ENCODE data around the gene IGSF8. TPM values are rescaled to one million over a fixed set of nuclear protein-coding genes. Genes with fewer than 3 reads are reported as not detected.
"Not testable (repeated sequence)": the region's sequence is repeated elsewhere in the genome, so short reads cannot be mapped to it uniquely, and the experiment has no call there.

Gene IGSF8
- total RNA-seq, 2 donors from 2014 or later = 53.6 to 60.2 TPM

GRCh38 chr1:160129558-160129957 is 31.1 kb upstream of the IGSF8 start:
- no peaks in the 10 kb centered on the region for H3K36me3 ChIP-seq
- DNase-seq = no peak
- no peaks in the 10 kb centered on the region for H3K27me3 ChIP-seq
- no peak overlapping the region for H3K9ac ChIP-seq (ENCODE audit: low read depth in 2 of 2, low read length in 2 of 2)
- no peak overlapping the region for H3K4me3 ChIP-seq
- TF ChIP-seq CTCF (IDR thresholded peaks at IDR 0.05) = no peak
- intact Hi-C loops (cut with DNase I) = no loop called here
- no peaks in the 10 kb centered on the region for H3K4me1 ChIP-seq
- no peak overlapping the region for H3K27ac ChIP-seq
- no peaks in the 10 kb centered on the region for H3K9me3 ChIP-seq

GRCh38 chr1:160129046-160129445 is 30.6 kb upstream of the IGSF8 start:
- Histone ChIP-seq H3K9ac (ENCODE audit: low read depth in 2 of 2, low read length in 2 of 2) (no peak overlapping the region), H3K27ac (no peak overlapping the region), H3K4me3 (no peak overlapping the region), H3K4me1 (no peaks in the 10 kb centered on the region), H3K36me3 (no peaks in the 10 kb centered on the region), H3K27me3 (no peaks in the 10 kb centered on the region), H3K9me3 (no peaks in the 10 kb centered on the region)
- DNase-seq = no peak
- no peak for TF ChIP-seq CTCF (IDR thresholded peaks at IDR 0.05)
- intact Hi-C loops (cut with DNase I) = no loop called here

GRCh38 chr1:160128636-160129035 is 30.2 kb upstream of the IGSF8 start:
- Histone ChIP-seq H3K27ac (no peak overlapping the region), H3K4me3 (no peak overlapping the region), H3K9me3 (no peaks in the 10 kb centered on the region), H3K27me3 (no peaks in the 10 kb centered on the region), H3K4me1 (no peaks in the 10 kb centered on the region), H3K36me3 (no peaks in the 10 kb centered on the region), H3K9ac (ENCODE audit: low read depth in 2 of 2, low read length in 2 of 2) (no peak overlapping the region)
- intact Hi-C loops (cut with DNase I) = no loop called here
- DNase-seq = no peak
- no peak for TF ChIP-seq CTCF (IDR thresholded peaks at IDR 0.05)

GRCh38 chr1:160127865-160128523 is 29.6 kb upstream of the IGSF8 start:
- no peak for DNase-seq
- H3K9me3 ChIP-seq = no peaks in the 10 kb centered on the region
- no peak for TF ChIP-seq CTCF (IDR thresholded peaks at IDR 0.05)
- intact Hi-C loops (cut with DNase I) = no loop called here
- H3K36me3 ChIP-seq = no peaks in the 10 kb centered on the region
- no peak overlapping the region for H3K27ac ChIP-seq
- H3K9ac ChIP-seq (ENCODE audit: low read depth in 2 of 2, low read length in 2 of 2) = no peak overlapping the region
- no peak overlapping the region for H3K4me3 ChIP-seq
- H3K27me3 ChIP-seq = no peaks in the 10 kb centered on the region
- no peaks in the 10 kb centered on the region for H3K4me1 ChIP-seq

- Histone ChIP-seq H3K4me3 (no peak overlapping the region), H3K4me1 (no peaks in the 10 kb centered on the region), H3K9me3 (no peaks in the 10 kb centered on the region), H3K27me3 (no peaks in the 10 kb centered on the region), H3K27ac (no peak overlapping the region), H3K36me3 (no peaks in the 10 kb centered on the region), H3K9ac (ENCODE audit: low read depth in 2 of 2, low read length in 2 of 2) (no peak overlapping the region)
- no peak for TF ChIP-seq CTCF (IDR thresholded peaks at IDR 0.05)
- DNase-seq = no peak
- intact Hi-C loops (cut with DNase I) = no loop called here
These were observed 29.0 kb upstream of the IGSF8 start for GRCh38 chr1:160127381-160127780.

- H3K36me3 ChIP-seq; H3K4me1 ChIP-seq; intact Hi-C loops (cut with DNase I); DNase-seq; H3K9me3 ChIP-seq; H3K4me3 ChIP-seq; H3K27ac ChIP-seq; H3K9ac ChIP-seq (ENCODE audit: low read depth in 2 of 2, low read length in 2 of 2); H3K27me3 ChIP-seq: not testable (repeated sequence)
These were observed 27.9 kb upstream of the IGSF8 start for GRCh38 chr1:160126342-160126741.

Data from colonic mucosa (tissue), 4 donors.